Activated T-cell treated with anti-CD3 and anti-CD28 coated beads, Interleukin-2, amount 50 U/mL, for 72 hours (primary cell): Measurements from ENCODE around the gene HDAC9. TPM values are rescaled to one million over a fixed set of nuclear protein-coding genes. Genes with fewer than 3 reads are reported as not detected.

Experiments
- ATAC-seq, 2 donors: fragments of 150-1000 bp; cut with Tn5 transposase; replicated peaks in 1 of 2; 2 replicates each; pipeline ENCODE4 v1.10.0; 2021; ENCODE audit warnings: moderate library complexity in 2 of 2, mild to moderate bottlenecking in 1 of 2
- DNase-seq, 2 donors: peaks; one replicate each; pipeline ENCODE4 v3.0.0; 2021 to 2022; ENCODE audit warnings: mixed read lengths in 1 of 2
- H3K27ac Mint-ChIP-seq: one replicate; pipeline ENCODE4 v1.8.0; 2022; ENCODE audit warnings: mild to moderate bottlenecking, moderate library complexity, mixed read lengths
- H3K27me3 Mint-ChIP-seq: one replicate; pipeline ENCODE4 v1.8.0; 2022; ENCODE audit warnings: low read depth, mixed read lengths
- H3K36me3 Mint-ChIP-seq, 2 donors: one replicate each; pipeline ENCODE4 v1.8.0; 2022; ENCODE audit warnings: mixed read lengths in 2 of 2, mild to moderate bottlenecking in 1 of 2; ENCODE audit not compliant: insufficient read depth in 2 of 2
- H3K4me1 Mint-ChIP-seq: one replicate; pipeline ENCODE4 v1.8.0; 2022; ENCODE audit warnings: low read depth, mixed read lengths
- H3K4me3 Mint-ChIP-seq, 2 donors: one replicate each; pipeline ENCODE4 v1.8.0; 2022; ENCODE audit warnings: mild to moderate bottlenecking in 2 of 2, mixed read lengths in 2 of 2, moderate library complexity in 2 of 2
- H3K9me3 Mint-ChIP-seq, 2 donors: one replicate each; pipeline ENCODE4 v1.8.0; 2022; ENCODE audit warnings: mixed read lengths in 2 of 2
- total RNA-seq, 2 donors: library from RNA; stranded (reverse); gene quantifications; one replicate each; pipeline ENCODE4 v1.2.3, GENCODE V29; 2022

Gene HDAC9
- total RNA-seq, 2 donors from 2014 or later = 0.55 to 2.9 TPM

DNA sequence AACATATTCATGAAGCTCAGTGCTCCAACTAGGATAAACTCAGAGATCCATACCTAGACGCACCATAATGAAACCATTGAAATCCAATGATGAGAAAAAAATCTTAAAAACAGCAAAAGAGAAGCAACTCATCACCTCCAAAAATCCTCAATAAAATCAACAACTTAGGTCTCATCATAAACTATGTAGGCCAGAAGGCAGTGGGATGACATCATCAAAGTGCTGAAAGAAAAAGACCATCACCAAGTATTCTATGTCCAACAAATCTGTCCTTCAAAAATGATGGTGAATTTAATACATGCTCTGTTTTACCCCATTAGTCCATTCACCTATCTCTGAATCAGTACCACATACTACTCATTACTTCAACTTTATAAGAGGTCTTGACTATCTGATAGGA lies 304.4 kb downstream of the HDAC9 start:
- ATAC-seq (no peak), DNase-seq (no peak)
- Mint-ChIP-seq H3K36me3 (no peaks in the 10 kb centered on the region), H3K27me3 (no peaks in the 10 kb centered on the region), H3K4me3 (no peak overlapping the region), H3K27ac (no peak overlapping the region), H3K4me1 (no peaks in the 10 kb centered on the region), H3K9me3 (no peaks in the 10 kb centered on the region)

DNA sequence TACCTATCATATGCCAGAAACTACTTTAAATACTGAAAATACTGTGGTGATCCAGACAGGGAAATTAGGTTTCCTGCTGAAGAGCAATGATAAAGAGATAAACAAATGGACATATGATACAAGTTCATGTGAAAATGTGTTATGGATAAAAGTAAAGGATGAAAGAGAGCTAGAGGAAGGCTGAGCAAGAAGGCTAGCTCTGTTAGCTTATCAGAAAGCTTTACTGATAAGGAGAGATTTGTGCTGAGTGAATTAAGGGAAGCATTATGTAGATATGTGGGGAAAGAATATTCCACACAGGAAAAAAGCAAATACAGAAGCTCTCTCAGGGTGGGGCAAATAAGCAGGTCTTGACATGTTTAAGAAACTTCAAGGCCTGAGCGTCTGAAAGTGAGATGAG lies 308.4 kb downstream of the HDAC9 start:
- no peak for ATAC-seq
- Mint-ChIP-seq H3K27ac (no peak overlapping the region), H3K9me3 (peaks cover 1 to 7% of the 10 kb centered on the region in 2 donors), H3K36me3 (no peaks in the 10 kb centered on the region), H3K4me3 (no peak overlapping the region), H3K4me1 (no peaks in the 10 kb centered on the region), H3K27me3 (no peaks in the 10 kb centered on the region)
- DNase-seq = no peak

DNA sequence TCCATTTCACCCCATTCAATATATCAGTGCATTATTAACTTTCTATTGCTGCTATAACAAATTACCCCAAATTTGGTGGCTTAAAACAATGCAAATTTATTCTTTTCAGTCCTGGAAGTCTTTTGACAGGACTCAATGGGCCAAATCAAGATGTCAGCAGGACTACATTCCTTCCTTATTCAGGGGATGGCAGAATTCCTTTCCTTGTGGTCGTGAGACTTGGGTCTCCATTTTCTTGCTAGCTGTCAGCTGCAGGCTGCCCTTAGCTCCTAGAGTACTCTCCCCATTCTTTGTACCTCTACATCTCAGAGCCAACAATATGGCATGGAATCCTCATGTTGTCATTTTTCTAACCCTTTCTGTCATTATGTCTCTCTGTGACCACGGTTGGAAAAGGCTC lies 310.6 kb downstream of the HDAC9 start:
- ATAC-seq (no peak), DNase-seq (no peak)
- no peaks in the 10 kb centered on the region for H3K27me3 Mint-ChIP-seq
- no peaks in the 10 kb centered on the region for H3K36me3 Mint-ChIP-seq
- H3K9me3 Mint-ChIP-seq = peaks cover 3 to 7% of the 10 kb centered on the region in 2 donors
- no peaks in the 10 kb centered on the region for H3K4me1 Mint-ChIP-seq
- H3K27ac Mint-ChIP-seq = no peak overlapping the region
- H3K4me3 Mint-ChIP-seq = no peak overlapping the region

DNA sequence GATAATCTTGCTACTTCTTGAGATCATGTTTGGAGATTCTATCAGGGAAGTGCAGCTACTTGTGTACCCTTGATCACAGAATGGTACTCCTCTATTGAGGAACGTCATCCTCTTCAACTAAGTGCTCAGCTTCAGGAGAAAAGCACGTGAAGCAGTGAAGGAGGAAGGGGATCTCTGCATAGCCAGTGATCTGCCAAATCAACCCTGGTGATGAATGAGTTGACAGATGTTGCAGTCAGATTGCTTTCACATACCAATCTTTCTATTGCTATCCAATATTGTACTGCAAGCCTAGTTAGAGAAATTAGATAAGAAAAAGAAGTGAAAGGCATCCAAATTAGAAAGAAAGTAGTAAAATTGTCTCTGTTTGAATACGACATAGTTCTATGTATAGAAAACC lies 312.5 kb downstream of the HDAC9 start:
- DNase-seq (no peak), ATAC-seq (no peak)
- H3K36me3 Mint-ChIP-seq = peaks cover 0 to 3% of the 10 kb centered on the region in 2 donors
- peaks cover 5 to 12% of the 10 kb centered on the region in 2 donors for H3K9me3 Mint-ChIP-seq
- H3K27me3 Mint-ChIP-seq = no peaks in the 10 kb centered on the region
- no peak overlapping the region for H3K27ac Mint-ChIP-seq
- H3K4me1 Mint-ChIP-seq = no peaks in the 10 kb centered on the region
- no peak overlapping the region for H3K4me3 Mint-ChIP-seq

DNA sequence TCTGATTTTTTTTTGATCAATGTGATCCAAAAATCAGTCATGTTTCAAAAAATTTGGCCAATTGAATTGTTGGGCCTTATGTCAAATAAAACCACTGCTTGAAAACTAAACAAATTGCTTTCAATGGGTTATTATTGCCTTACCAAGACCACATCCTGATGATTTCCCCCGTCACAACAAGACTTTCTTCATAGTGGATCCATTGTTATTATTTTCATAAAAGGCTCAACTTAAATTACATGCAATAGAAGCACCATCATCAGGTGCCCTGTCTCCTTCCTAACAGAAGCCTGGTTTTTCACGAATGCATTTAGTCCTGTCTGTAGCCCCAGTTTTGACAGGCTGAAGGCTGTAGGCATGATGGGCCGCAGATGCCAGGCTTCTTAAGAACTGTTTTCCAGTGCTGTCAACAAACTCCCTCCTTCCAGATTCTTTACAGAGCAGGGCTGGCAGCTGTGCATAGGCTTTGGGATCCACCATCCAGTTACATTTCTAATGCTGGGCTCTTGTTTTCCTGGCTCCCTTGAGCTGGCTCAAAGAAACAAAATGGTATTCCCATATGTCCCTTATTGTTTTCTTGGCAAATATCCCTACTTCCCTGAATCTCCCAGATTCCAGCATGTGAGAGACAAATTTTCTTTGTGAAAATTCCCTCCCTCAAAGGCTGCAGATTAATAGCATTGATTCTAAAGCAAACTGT lies 319.9 kb downstream of the HDAC9 start:
- Mint-ChIP-seq H3K27ac (no peak overlapping the region), H3K4me3 (no peak overlapping the region), H3K9me3 (peaks cover 3 to 5% of the 10 kb centered on the region in 2 donors), H3K27me3 (no peaks in the 10 kb centered on the region), H3K4me1 (no peaks in the 10 kb centered on the region), H3K36me3 (peaks cover 0 to 3% of the 10 kb centered on the region in 2 donors)
- no peak for DNase-seq
- ATAC-seq = no peak

DNA sequence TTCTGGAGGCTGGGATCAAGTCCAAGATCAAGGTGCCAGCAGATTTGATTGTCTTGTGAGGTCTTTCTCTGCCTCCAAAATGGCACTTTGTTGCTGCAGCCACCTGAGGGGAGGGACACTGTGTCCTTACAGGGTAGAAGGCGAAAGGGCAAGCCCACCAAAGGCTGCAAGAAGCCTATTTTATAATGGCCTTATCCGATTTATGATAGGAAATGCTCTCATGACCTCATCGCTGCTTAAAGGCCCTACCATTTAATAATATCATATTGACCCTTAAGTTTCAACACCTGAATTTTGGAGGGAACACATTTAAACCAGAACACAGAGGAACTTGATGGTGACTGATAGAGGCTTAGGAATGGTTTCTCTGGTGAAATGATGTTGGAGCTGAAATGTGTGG lies 325.4 kb downstream of the HDAC9 start:
- DNase-seq = no peak
- Mint-ChIP-seq H3K4me3 (no peak overlapping the region), H3K9me3 (peaks cover 2 to 3% of the 10 kb centered on the region in 2 donors), H3K27ac (no peak overlapping the region), H3K36me3 (no peaks in the 10 kb centered on the region), H3K27me3 (no peaks in the 10 kb centered on the region), H3K4me1 (no peaks in the 10 kb centered on the region)
- ATAC-seq = no peak

DNA sequence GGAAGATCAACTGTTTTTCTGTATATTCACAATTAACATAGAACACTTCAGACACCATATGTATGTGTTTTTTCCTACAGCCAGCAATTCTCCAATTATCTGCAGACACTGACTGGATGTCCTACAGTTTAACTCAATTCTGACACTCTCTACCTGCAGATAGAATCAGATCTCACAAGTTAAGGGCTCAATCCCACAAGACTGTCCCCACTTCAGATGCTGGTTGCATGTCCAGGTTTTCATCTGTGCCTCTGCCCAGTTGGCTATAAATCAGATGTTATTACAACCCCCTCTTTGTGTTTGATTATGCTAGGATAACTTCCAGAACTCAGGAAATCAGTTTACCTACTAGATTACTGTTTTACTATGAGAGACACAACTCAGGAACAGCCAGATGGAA lies 326.0 kb downstream of the HDAC9 start:
- H3K9me3 Mint-ChIP-seq = peaks cover 2 to 3% of the 10 kb centered on the region in 2 donors
- ATAC-seq (no peak), DNase-seq (no peak)
- no peaks in the 10 kb centered on the region for H3K27me3 Mint-ChIP-seq
- H3K4me3 Mint-ChIP-seq = no peak overlapping the region
- H3K4me1 Mint-ChIP-seq = no peaks in the 10 kb centered on the region
- H3K27ac Mint-ChIP-seq = no peak overlapping the region
- no peaks in the 10 kb centered on the region for H3K36me3 Mint-ChIP-seq

DNA sequence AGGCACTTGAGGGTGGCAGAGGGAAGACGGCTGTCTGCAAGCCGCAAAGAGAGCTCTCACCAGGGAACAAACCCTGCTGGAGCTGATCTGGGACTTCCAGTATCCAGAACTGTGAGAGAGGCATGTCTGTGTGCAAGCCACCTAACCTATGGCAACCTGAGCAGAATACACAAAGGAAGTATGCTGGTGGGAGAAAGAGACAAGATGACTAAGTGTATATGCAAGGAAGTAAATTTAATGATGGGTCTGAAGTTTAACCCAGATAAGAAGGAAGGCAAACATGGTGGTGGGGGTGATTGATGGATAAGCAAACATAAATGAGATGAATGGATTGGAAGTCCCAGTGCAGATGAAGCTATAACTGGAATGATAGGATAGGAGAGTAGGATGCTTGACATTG lies 328.6 kb downstream of the HDAC9 start:
- Mint-ChIP-seq H3K27ac (no peak overlapping the region), H3K4me3 (no peak overlapping the region), H3K27me3 (no peaks in the 10 kb centered on the region), H3K9me3 (peaks cover 2 to 3% of the 10 kb centered on the region in 2 donors), H3K36me3 (no peaks in the 10 kb centered on the region), H3K4me1 (no peaks in the 10 kb centered on the region)
- DNase-seq = no peak
- ATAC-seq = no peak

DNA sequence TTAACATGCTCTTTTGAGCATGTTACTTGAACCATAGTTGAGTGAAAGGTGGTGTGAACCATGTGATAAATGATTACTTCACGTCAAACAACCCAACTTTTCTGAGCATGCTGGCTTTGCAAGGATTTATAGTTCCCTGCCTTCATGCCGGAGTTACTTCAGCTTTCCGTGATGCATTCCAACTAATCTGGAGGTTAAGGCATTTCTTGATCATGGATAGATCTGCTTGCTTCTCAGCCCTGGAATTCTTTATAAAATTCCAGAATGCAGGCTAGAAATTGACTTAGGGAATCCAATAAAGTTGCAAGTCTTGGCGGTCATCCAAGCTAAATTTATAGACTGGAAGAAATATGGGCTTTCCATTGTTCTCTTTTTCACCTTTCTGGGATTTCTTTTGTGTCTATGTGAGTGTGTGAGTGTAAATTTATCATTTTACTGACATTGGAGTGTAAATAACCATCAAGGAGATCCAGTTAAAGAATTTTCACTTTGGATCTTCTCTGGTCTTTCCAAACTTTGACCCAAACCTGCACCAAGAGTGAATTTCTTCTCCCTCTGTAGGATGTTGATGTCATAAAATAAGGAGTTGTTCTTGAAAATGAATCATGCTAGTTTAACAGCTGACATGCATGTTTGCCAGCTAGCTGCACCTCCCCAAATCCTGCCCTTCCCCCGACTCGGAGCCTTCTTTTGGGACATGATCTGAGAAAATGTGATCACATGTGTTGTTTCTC lies 332.9 kb downstream of the HDAC9 start:
- ATAC-seq = no peak
- peaks cover 0 to 2% of the 10 kb centered on the region in 2 donors for H3K9me3 Mint-ChIP-seq
- no peaks in the 10 kb centered on the region for H3K36me3 Mint-ChIP-seq
- H3K27ac Mint-ChIP-seq = no peak overlapping the region
- no peak overlapping the region for H3K4me3 Mint-ChIP-seq
- no peaks in the 10 kb centered on the region for H3K4me1 Mint-ChIP-seq
- no peaks in the 10 kb centered on the region for H3K27me3 Mint-ChIP-seq
- no peak for DNase-seq

DNA sequence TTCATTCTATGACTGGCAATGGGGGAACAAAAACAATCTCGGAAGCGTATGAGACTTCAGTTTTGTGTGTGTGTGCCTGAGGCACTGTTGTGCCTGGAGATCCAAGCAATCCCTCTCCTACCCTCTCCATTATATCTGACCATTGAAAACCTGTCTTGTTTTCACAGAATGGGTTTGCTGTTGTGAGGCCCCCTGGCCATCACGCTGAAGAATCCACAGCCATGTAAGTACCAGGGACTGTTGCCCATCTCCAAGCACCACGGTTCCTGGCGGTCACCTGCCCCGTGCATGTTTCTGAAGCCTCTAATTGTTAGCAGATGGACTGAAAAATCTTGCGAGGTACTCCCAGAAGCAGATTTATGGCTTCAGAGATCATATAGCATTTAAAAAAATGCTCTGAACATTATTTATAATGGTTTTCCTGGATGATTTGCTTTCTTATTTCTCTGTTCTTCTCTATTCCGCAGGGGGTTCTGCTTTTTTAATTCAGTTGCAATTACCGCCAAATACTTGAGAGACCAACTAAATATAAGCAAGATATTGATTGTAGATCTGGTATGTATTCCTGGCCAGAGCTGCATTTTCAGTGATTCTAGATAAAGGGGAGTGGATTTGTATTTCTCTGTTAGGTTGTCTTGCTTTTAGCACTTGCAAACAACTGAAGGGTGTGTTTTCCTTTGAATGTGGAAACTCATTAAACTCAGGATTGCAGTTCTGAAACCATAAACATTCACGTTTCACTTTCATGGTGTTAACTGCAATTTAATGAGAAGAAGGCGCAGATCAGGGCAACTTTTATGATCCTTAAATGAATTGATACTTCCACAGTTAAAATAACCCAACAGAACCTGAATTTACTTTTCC lies 333.7 kb downstream of the HDAC9 start:
- ATAC-seq = no peak
- peaks cover 0 to 2% of the 10 kb centered on the region in 2 donors for H3K9me3 Mint-ChIP-seq
- H3K4me1 Mint-ChIP-seq = no peaks in the 10 kb centered on the region
- H3K27me3 Mint-ChIP-seq = no peaks in the 10 kb centered on the region
- DNase-seq = no peak
- H3K4me3 Mint-ChIP-seq = no peak overlapping the region
- H3K27ac Mint-ChIP-seq = no peak overlapping the region
- H3K36me3 Mint-ChIP-seq = no peaks in the 10 kb centered on the region

DNA sequence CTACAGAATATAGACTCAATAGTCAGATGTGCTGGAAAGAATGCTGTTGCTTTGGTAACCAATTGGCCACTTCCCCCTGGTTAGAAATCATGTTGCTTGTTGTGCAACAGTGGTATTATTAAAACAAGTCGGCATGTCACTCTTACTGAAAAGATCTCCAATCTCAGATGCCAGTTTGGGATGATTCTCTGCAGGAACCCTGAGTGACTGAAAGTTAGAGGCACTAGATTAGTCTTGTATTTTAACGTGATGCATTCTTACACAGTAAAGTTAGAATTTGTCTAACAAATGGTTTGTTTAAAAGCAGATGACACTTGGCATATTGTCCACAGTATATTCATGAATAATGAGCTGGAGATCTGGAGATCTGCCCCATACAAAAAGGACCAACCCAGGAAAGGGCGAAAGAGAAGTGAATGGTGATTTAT lies 334.3 kb downstream of the HDAC9 start:
- ATAC-seq (no peak), DNase-seq (no peak)
- no peaks in the 10 kb centered on the region for H3K36me3 Mint-ChIP-seq
- no peak overlapping the region for H3K4me3 Mint-ChIP-seq
- H3K9me3 Mint-ChIP-seq = peaks cover 0 to 2% of the 10 kb centered on the region in 2 donors
- no peaks in the 10 kb centered on the region for H3K27me3 Mint-ChIP-seq
- no peaks in the 10 kb centered on the region for H3K4me1 Mint-ChIP-seq
- no peak overlapping the region for H3K27ac Mint-ChIP-seq

DNA sequence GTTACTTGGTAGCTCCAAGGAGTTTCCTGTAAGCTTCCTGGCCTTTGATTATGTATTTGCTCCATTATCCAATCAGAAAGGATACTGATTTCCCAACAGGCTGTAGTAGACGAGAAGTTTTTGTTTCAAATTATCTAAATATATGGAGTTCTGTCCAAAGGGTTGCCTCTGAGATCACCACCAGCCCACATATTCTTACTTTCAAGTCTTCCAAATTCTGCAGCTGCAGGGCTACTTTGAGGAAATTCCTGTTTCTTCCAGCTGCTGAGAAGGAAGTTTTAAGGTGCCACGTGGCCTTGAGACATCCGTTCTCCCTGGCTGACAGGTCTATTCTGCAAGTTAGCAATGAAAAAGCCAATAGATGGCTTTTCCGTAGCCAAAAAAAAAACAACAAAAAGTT lies 335.9 kb downstream of the HDAC9 start:
- Mint-ChIP-seq H3K36me3 (no peaks in the 10 kb centered on the region), H3K4me3 (no peak overlapping the region), H3K9me3 (peaks cover 0 to 2% of the 10 kb centered on the region in 2 donors), H3K27me3 (no peaks in the 10 kb centered on the region), H3K4me1 (no peaks in the 10 kb centered on the region), H3K27ac (no peak overlapping the region)
- DNase-seq = no peak
- ATAC-seq = no peak

DNA sequence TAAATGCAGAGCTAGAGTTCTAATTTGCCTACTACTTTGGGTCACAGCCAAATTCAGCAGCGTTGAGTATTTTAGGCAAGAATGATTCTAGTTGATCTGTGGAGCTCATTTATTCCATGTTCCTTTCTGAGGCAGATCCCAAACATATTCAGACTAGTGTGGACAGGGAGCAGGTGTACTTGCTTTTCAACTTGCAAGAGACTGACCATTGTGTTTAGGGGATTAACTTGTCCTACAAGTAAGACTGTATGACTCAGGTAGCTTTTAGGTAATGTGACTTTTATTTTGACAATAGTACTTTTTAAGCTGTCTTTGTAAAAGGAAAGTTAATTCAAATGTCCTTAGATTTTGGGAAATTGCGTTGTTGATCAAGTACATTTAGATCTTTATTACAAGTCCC lies 336.4 kb downstream of the HDAC9 start:
- Mint-ChIP-seq H3K4me1 (no peaks in the 10 kb centered on the region), H3K9me3 (peaks cover 0 to 2% of the 10 kb centered on the region in 2 donors), H3K27ac (no peak overlapping the region), H3K27me3 (no peaks in the 10 kb centered on the region), H3K4me3 (no peak overlapping the region), H3K36me3 (no peaks in the 10 kb centered on the region)
- no peak for ATAC-seq
- DNase-seq = no peak
